ENCODE results near the gene ARGLU1.

DNA sequence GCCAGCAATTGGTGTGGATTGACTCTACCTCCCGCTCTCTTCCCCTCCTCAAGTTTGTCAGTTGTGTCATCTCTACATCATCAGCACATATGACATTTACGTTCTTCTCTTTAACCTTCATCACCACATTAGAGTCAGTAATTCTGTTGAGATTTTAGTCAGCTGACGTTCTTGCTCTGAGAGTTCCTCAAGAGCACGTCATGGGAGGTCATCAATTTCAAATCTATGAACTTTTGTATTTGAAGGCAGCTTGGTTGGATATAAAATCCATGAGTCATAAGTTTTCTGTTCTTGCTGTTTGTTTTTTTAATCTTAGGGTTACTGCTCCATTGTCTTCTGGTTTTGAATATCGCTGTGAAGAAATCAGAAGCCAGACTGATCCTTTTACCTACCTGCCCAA, 21.8 kb upstream of the ARGLU1 start:
- no peak for TF ChIP-seq GABPA (IDR thresholded peaks at IDR 0.05; ENCODE audit: low read depth)
- no peak for TF ChIP-seq POLR2AphosphoS5 (IDR thresholded peaks at IDR 0.05; ENCODE audit: low read depth)

Data from HL-60 (cell line).